ENCODE data around the gene DOCK7.

DOCK7 gene

DNA sequence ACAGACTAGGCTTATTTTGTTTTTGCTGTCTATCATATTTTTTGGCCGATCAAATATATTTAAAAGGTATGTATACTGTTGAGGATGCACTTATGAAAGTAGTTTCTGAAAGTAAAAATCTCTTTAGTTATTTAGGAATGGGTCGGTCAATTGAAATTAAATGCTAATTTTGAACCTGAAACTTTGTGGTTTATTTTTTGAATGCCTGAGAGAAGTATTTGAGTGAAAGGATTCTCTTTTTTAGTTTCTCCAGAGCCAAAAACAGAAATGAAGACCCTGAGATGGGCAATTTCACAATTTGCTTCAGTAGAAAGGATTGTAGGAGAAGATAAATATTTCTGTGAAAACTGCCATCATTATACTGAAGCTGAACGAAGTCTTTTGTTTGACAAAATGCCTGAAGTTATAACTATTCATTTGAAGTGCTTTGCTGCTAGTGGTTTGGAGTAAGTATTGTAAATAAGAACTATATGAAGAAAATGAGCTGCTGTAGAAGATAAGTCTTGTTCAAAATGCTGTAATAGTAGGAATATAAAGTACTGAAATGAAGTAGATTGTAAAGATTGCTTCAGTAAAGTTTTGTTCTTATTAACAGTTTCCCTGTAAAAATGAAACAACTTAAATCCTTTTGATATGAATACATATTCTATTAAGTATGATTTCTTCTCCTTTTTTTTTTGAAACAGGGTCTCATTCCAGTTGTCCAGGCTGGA is 239.8 kb downstream of the DOCK7 start:
- H3K4me3 ChIP-seq (ENCODE audit: low read depth, low read length) = no peak overlapping the region
- TF ChIP-seq, protein P1, sequence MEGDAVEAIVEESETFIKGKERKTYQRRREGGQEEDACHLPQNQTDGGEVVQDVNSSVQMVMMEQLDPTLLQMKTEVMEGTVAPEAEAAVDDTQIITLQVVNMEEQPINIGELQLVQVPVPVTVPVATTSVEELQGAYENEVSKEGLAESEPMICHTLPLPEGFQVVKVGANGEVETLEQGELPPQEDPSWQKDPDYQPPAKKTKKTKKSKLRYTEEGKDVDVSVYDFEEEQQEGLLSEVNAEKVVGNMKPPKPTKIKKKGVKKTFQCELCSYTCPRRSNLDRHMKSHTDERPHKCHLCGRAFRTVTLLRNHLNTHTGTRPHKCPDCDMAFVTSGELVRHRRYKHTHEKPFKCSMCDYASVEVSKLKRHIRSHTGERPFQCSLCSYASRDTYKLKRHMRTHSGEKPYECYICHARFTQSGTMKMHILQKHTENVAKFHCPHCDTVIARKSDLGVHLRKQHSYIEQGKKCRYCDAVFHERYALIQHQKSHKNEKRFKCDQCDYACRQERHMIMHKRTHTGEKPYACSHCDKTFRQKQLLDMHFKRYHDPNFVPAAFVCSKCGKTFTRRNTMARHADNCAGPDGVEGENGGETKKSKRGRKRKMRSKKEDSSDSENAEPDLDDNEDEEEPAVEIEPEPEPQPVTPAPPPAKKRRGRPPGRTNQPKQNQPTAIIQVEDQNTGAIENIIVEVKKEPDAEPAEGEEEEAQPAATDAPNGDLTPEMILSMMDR (IDR thresholded peaks at IDR 0.05; ENCODE audit: low read depth, low read length, missing control alignments) = no peak
- no peak for DNase-seq (ENCODE audit: low read depth)

GRCh38 chr1:62444701-62445100 is 243.5 kb downstream of the DOCK7 start:
- TF ChIP-seq, protein P1 (IDR thresholded peaks at IDR 0.05; ENCODE audit: low read depth, low read length, missing control alignments) = no peak
- no peak overlapping the region for H3K4me3 ChIP-seq (ENCODE audit: low read depth, low read length)
- DNase-seq (ENCODE audit: low read depth) = no peak

DNA sequence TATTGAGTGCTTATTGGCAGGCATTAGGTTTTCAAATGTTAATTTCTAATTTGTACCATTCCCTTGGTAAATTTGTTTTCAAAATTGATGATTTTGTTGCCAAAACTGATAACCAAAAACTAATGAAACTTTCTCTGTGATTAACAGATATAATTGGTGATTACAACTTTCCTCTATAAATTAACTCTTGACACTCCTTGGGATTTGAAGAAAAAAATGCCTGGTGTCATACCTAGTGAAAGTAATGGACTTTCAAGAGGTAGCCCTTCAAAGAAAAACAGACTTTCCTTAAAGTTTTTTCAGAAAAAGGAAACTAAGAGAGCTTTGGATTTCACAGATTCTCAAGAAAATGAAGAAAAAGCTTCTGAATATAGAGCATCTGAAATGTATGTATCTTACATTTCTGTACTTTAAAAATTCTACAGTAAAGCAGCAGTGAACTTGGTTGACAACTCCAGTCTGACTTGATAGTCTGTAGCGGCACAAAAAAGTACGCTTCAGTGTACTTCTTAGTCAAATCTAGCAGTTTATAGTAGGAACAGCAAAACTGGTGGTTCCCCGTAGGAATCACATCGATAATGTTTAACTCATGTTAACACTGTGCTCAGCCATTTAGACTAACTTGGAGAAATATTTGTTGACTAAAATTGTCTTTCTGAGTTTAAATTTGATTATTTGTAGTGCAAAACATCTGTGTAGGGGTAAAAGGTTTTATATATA is 248.4 kb downstream of the DOCK7 start:
- peak; percentile 59 for DNase-seq (ENCODE audit: low read depth)
- H3K4me3 ChIP-seq (ENCODE audit: low read depth, low read length) = peak overlapping the region; percentile 74; the same call in 1 of the 2 replicates

DNA sequence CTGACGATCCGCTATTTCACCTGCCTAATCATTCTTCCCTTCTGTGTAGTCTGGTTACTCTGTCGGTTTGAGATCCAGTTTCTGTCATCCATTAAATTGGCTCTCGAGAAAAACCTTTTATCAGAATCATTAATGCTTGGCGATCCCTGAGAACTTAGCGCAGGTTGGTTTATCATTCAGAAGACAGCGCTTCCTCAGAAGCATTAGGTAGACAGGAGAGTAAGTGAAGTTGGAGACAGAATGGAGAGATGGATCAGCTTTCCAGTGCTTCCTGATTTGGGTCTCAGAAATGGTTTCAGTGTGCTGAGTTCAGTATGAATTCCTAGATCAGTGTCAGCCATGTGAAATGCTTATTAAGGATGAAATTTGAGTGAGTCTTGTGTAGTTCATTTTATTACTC is 250.0 kb downstream of the DOCK7 start:
- H3K4me3 ChIP-seq (ENCODE audit: low read depth, low read length) = peak overlapping the region; percentile 74
- TF ChIP-seq, protein P1 (IDR thresholded peaks at IDR 0.05; ENCODE audit: low read depth, low read length, missing control alignments) = no peak
- no peak for DNase-seq (ENCODE audit: low read depth)

More for the DNA sequence above, 248.4 kb downstream of the DOCK7 start:
- TF ChIP-seq, protein P1 (IDR thresholded peaks at IDR 0.05; ENCODE audit: low read depth, low read length, missing control alignments) = no peak

DNA sequence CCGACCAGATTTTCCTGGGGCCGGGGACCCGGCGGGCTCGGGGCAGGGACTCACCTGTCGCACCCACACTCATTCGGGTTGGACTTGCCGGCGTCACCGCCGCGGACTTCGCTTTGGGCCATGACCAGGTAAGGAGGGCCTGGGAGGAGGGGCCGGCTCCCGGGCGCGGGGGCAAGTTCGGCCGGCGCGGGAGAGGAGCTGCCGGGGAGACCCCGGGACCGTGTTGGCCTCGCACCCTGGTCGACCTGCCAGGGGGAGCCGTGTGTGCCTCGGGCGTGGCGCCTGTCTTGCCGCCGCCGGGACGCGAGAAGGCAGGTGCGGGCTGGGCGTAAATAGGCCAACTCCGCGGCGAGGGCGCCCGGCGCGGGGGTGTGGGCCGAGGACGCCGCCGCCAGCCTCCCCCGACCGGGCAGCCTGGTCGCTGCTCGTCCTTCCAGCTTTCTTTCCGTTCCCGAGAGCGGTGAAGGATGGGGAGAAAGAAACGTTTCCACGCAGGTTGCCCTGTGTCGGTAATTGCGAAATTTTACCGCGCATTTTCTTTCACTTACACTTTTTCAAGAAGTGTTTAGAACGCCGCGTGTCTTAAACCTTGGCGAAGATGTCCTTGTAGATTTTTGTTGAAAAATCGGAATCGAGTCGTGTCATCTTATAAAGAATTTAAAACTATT is 250.8 kb downstream of the DOCK7 start:
- TF ChIP-seq, protein P1 (IDR thresholded peaks at IDR 0.05; ENCODE audit: low read depth, low read length, missing control alignments) = no peak
- DNase-seq (ENCODE audit: low read depth) = no peak

DNA sequence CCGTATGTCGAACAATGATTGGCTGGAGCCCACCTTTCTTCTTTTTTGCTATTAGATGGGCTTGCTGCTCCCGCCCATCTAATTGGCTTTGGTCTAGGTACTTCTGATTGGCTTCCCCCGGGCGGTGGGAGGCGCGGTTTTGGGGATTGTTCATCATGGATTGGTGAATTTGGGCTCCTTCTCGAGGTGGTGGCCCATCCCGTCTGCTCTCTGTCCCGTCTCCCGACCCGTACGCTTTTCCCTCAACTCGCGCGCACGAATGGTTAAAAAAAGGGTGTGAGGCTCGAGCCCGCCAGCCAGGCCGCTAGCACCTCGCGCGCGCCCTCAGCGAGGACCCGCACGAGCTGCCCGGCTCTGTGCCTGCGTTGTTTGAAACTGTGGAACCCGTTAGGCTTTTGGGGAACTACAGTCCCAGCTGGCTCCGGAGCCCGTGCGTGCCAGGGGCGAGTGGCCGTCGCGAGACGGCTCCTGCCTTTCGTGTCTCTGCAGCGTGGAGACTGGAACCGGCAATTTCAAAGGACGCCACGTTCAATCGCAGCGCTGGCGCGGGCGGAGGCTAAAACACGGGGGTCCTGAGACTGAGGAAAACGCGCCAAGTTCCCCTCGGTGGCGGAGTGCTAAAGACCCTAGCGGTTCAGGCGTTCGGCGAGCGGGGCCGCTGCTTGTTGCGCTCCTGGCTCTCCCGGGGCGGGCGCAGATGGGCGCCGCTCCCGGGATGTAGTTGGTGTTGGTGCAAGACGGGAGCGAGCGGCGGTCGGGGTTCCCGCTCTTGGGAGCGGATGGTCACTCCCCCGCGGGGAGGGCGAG is 251.5 kb downstream of the DOCK7 start, which contains the start of gene USP1:
TSS of gene USP1 (plus strand) at position 584 of the 807 bp plus-strand sequence. CDS start 2,819 bp downstream, outside the sequence.
- DNase-seq (ENCODE audit: low read depth) = peak; percentile 97
- H3K4me3 ChIP-seq (ENCODE audit: low read depth, low read length) = peak within 1 kb of the TSS; percentile 74
- TF ChIP-seq, protein P1 (IDR thresholded peaks at IDR 0.05; ENCODE audit: low read depth, low read length, missing control alignments) = no peak

More for the DNA sequence above, 250.8 kb downstream of the DOCK7 start:
- peak overlapping the region; percentile 74 for H3K4me3 ChIP-seq (ENCODE audit: low read depth, low read length)

Measured in GM12864 (cell line).